ENCODE results near the gene ATP6V1B1. TPM values are rescaled to one million over a fixed set of nuclear protein-coding genes. Genes with fewer than 3 reads are reported as not detected.
A peak's percentile ranks its signal among the peaks of the same experiment; 100 is the strongest.
"Not testable (repeated sequence)": the region's sequence is repeated elsewhere in the genome, so short reads cannot be mapped to it uniquely, and the experiment has no call there.

Gene ATP6V1B1
- total RNA-seq, 1 experiment from 2014 or later: not detected

- Histone ChIP-seq H3K9me3 (ENCODE audit: low read length) (no peaks in the 10 kb centered on the region), H4K20me1 (ENCODE audit: low read length) (peaks cover 14% of the 10 kb centered on the region; the same call in 1 of the 2 replicates), H3F3A (ENCODE audit: low read length, unreplicated experiment) (no peaks in the 10 kb centered on the region), H3K79me2 (ENCODE audit: low read length) (peaks cover 30% of the 10 kb centered on the region), H3K27ac (ENCODE audit: low read length) (no peak within 1 kb of the TSS), H2AFZ (ENCODE audit: low read length) (peak within 1 kb of the TSS; percentile 95), H3K9ac (ENCODE audit: low read length) (peak within 1 kb of the TSS; percentile 92), H3K4me2 (ENCODE audit: low read length) (peak within 1 kb of the TSS; percentile 94), H3K4me3 (ENCODE audit: low read length) (peak within 1 kb of the TSS; percentile 83), H3K36me3 (ENCODE audit: low read depth, low read length) (peaks cover 3% of the 10 kb centered on the region; the same call in 1 of the 2 replicates), H3K4me1 (ENCODE audit: insufficient read depth, low read length) (peaks cover 11% of the 10 kb centered on the region), H3K9me2 (replicated peaks; ENCODE audit: low read length) (no peaks in the 10 kb centered on the region), H3K27me3 (ENCODE audit: low read length) (no peaks in the 10 kb centered on the region)
- TF ChIP-seq EZH2phosphoT487 (IDR thresholded peaks at IDR 0.05; ENCODE audit: borderline replicate concordance, low read length) (no peak), CTCF (conservative IDR thresholded peaks at IDR 0.05; ENCODE audit: low read depth, low read length) (peak; percentile 49), EZH2 (IDR thresholded peaks at IDR 0.05; ENCODE audit: low read length, unreplicated experiment) (no peak)
- DNase-seq (peak; percentile 92), ATAC-seq (peak; percentile 92)
- intact Hi-C loops (cut with micrococcal nuclease): no loop called here
- CTCF ChIA-PET: no interaction called here
- no TSS peak for BruUV-seq (replicated peaks)
- POLR2A ChIA-PET (ENCODE audit: unreplicated experiment): no interaction called here
These were observed 59.2 kb downstream of the ATP6V1B1 start, which contains the start of gene TEX261 for GRCh38 chr2:70994699-70995425. TSS of gene TEX261 (minus strand) at chr2:70994873. CDS start at chr2:70994757, 116 bp downstream.

DNA sequence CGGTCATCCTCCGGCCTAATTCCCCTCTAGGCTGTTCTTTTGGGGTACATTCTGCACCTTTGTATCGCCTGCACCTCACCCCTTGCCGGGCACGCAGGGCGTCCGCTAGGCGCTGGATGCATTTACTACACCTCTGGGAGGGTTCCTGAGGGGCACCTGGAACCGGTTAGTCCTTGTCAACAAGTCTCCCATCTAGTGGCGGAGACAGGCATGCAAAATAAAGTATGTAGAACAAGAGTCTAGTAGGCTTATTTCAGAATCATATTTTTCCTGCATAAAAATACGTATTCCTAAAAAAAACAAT lies 59.7 kb downstream of the ATP6V1B1 start:
- Histone ChIP-seq H3K36me3 (ENCODE audit: low read depth, low read length) (peaks cover 3% of the 10 kb centered on the region; the same call in 1 of the 2 replicates), H3K9me3 (ENCODE audit: low read length) (no peaks in the 10 kb centered on the region), H3K79me2 (ENCODE audit: low read length) (peaks cover 30% of the 10 kb centered on the region), H3K4me3 (ENCODE audit: low read length) (peak overlapping the region; percentile 83), H3K27ac (ENCODE audit: low read length) (no peak overlapping the region), H3K27me3 (ENCODE audit: low read length) (no peaks in the 10 kb centered on the region), H3K9me2 (replicated peaks; ENCODE audit: low read length) (no peaks in the 10 kb centered on the region), H3K9ac (ENCODE audit: low read length) (peak overlapping the region; percentile 41), H4K20me1 (ENCODE audit: low read length) (peaks cover 14% of the 10 kb centered on the region; the same call in 1 of the 2 replicates), H2AFZ (ENCODE audit: low read length) (peak overlapping the region; percentile 95), H3K4me2 (ENCODE audit: low read length) (peak overlapping the region; percentile 94), H3F3A (ENCODE audit: low read length, unreplicated experiment) (no peaks in the 10 kb centered on the region), H3K4me1 (ENCODE audit: insufficient read depth, low read length) (peaks cover 11% of the 10 kb centered on the region)
- BruUV-seq (replicated peaks): no TSS peak
- intact Hi-C loops (cut with micrococcal nuclease): no loop called here
- TF ChIP-seq EZH2 (IDR thresholded peaks at IDR 0.05; ENCODE audit: low read length, unreplicated experiment): no peak
- TF ChIP-seq CTCF (conservative IDR thresholded peaks at IDR 0.05; ENCODE audit: low read depth, low read length): peak; percentile 62
- no peak for TF ChIP-seq EZH2phosphoT487 (IDR thresholded peaks at IDR 0.05; ENCODE audit: borderline replicate concordance, low read length)
- peak; percentile 69 for DNase-seq
- peak; percentile 53 for ATAC-seq
- ChIA-PET CTCF (no interaction called here), POLR2A (ENCODE audit: unreplicated experiment) (no interaction called here)

- DNase-seq; POLR2A ChIA-PET (ENCODE audit: unreplicated experiment); ATAC-seq; intact Hi-C loops (cut with micrococcal nuclease); H3K79me2 ChIP-seq (ENCODE audit: low read length); H3K9me2 ChIP-seq (replicated peaks; ENCODE audit: low read length); H2AFZ ChIP-seq (ENCODE audit: low read length); H4K20me1 ChIP-seq (ENCODE audit: low read length); H3K27ac ChIP-seq (ENCODE audit: low read length); H3K4me3 ChIP-seq (ENCODE audit: low read length); H3F3A ChIP-seq (ENCODE audit: low read length, unreplicated experiment); H3K9ac ChIP-seq (ENCODE audit: low read length); H3K4me1 ChIP-seq (ENCODE audit: insufficient read depth, low read length); H3K36me3 ChIP-seq (ENCODE audit: low read depth, low read length); H3K27me3 ChIP-seq (ENCODE audit: low read length); BruUV-seq (replicated peaks); H3K4me2 ChIP-seq (ENCODE audit: low read length); CTCF ChIA-PET; H3K9me3 ChIP-seq (ENCODE audit: low read length): not testable (repeated sequence)
These were observed 63.2 kb downstream of the ATP6V1B1 start for GRCh38 chr2:70998885-70999284.

Measured in PC-3 (cell line).